Kidney capillary endothelial cell (primary cell): ENCODE data around the gene APLP2.
"Not testable (repeated sequence)": the region's sequence is repeated elsewhere in the genome, so short reads cannot be mapped to it uniquely, and the experiment has no call there.

Experiments used
- DNase-seq: peaks from one replicate; pipeline ENCODE4 v3.0.0-alpha.2; 2018; ENCODE audit warnings: low spot score

Gene APLP2

GRCh38 chr11:130148796-130149326 lies 79.2 kb downstream of the APLP2 start:
- DNase-seq, result no peak

DNA sequence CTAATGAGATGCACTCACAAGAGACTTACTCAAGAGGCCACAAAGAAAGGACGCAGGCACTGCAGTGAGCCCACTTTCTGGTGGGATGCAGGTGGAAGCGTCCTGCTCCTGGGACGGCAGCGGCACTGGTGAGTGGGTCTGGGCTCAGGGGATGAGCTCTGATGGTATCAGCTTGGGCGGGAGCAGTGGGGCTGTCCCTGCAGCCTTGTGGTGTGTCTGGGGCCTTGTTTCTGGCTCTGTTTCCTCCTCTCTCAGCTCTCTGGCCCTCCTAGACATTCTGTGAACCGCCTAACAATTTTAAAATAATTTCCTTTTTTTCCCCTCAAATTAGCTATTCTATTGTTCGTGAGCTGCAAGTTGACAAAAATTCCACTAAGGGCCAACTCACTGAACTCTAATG lies 81.1 kb downstream of the APLP2 start:
- no peak for DNase-seq

DNA sequence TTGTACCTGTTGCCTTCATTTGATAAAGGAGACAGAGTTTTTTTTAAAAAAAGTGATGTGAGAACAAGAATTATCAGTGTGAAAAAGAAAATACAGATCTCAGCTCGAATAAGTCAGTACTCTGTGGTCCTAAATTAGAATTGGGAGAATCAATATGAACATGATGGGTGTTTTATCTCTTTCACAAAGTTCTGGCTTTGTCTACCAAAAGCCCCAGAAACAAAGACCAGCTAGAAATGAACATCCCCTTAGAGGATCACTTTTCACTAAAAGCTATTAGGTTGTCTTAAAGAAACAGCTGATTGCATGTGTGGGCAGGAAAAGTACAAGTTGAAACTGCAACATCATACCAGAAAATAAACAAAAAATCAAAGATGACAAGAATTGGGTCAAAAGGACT lies 81.5 kb downstream of the APLP2 start:
- no peak for DNase-seq

DNA sequence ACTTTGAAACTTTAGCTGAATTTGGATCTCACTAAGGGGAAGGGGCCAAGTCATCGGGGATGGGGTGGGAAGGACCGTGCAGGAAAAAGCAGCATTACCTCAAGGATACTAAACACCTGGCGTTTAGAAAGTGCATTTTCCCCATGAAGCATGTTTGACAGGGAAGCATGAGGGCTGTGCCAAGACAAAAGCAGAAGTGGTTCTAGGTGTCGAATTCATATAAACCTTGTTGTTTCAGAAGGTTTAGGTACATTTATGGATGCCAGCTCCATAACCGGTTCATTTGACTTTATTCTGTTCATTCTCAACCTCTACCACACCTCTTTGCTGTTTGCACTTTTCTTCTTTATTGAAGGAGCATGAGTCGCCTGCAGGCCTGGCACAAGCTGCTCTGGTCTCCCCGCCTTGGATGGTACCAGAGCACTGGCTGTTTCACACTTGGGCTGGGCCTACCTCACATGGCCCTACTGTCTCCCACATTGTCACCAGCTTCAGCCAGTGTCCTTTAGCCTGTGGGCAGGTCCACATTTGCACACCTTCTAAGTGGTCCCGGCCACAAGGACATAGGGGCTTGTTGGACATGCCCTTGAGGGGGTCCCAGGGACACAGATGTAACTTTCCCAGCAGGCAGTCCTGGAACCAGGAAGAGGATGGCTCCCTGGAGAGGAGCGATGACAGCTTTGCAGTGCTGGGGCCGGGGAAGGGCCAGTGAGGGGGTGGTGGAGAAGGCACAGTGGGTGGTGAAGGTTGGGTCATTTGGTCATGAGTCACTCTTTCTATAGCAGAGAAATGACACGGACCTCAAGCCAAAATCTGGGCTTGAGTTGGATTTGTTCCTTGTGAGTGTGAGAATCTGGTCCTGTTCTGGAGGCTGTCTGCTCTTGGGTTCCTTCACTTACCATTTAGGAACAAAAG lies 86.7 kb downstream of the APLP2 start:
- no peak for DNase-seq

GRCh38 chr11:130157101-130157500 lies 87.4 kb downstream of the APLP2 start:
- DNase-seq, result no peak

DNA sequence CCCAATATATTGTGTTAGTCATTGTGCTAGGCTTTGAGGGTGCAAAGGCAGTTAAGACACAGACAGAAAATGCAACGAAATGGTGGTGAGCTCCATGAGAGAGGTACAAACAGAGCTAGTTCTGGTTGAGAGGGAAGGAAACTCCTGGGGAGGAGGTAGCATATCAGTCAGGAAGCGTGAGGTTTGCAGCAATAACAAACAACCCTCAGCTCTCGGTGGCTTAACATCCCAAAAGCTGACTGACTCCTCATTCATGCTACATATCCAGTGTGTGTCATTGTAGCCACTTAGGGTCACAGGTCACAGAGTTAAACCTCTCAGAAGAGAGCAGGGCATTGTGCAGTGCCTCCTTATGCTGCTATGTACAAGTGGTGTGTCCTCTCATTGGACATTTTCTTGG lies 88.1 kb downstream of the APLP2 start:
- DNase-seq, result no peak

DNA sequence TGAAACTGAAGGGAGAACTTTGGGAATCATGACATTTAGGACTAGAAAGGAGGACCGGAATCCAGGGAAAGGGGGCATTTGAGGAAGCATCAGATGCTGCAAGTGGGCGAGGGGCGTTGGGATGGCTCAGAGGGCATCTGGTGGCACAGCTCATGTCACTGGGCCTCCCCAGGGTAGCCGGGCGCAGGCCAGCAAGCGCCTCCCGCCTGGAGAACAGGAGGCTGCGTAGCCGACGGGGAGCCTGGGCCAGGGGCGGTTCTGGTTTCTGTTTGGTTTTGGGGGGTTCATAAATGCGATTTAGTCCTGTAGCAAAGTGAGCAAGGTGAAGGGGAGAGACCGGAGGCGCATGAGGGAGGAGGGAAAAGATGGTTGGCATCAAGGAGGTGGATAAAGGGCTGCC lies 89.4 kb downstream of the APLP2 start:
- no peak for DNase-seq

DNA sequence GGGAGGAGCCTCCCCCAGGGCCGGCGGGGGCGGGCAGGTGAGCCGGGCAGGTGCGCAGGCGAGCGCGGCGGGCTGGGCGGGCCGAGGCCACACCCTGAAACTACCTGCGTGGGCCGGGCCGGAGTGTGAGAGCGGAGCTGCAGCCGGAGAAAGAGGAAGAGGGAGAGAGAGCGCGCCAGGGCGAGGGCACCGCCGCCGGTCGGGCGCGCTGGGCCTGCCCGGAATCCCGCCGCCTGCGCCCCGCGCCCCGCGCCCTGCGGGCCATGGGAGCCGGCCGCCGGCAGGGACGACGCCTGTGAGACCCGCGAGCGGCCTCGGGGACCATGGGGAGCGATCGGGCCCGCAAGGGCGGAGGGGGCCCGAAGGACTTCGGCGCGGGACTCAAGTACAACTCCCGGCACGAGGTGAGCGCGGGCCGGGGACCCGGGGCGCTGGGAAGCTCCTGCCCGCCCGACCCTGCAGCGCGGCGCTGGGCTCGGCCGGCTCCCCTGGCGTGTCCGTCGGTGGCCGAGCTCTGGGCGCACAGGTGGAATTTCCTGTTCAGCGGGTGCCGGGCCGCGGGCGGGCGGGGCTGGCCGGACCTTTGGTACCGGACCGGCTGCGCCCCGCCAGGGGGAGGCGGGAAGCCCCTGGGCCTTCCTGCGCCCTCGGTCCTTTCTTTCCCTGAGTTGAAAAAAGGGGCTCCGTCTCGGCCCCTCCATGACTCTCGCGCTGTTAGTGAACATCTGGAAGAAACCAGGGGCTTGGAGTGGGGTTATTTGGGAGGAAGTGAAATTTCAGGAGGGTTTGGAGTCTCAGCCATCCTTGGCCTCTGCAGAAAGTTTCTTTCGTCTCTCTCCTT lies 90.2 kb downstream of the APLP2 start, which contains the start of gene ST14:
Gene ST14, plus strand, starts transcription at position 126 of the 841 bp plus-strand sequence. Its CDS starts 198 bp downstream, at position 324.
- DNase-seq, result no peak

GRCh38 chr11:130160498-130161155 lies 90.9 kb downstream of the APLP2 start:
- no peak for DNase-seq

DNA sequence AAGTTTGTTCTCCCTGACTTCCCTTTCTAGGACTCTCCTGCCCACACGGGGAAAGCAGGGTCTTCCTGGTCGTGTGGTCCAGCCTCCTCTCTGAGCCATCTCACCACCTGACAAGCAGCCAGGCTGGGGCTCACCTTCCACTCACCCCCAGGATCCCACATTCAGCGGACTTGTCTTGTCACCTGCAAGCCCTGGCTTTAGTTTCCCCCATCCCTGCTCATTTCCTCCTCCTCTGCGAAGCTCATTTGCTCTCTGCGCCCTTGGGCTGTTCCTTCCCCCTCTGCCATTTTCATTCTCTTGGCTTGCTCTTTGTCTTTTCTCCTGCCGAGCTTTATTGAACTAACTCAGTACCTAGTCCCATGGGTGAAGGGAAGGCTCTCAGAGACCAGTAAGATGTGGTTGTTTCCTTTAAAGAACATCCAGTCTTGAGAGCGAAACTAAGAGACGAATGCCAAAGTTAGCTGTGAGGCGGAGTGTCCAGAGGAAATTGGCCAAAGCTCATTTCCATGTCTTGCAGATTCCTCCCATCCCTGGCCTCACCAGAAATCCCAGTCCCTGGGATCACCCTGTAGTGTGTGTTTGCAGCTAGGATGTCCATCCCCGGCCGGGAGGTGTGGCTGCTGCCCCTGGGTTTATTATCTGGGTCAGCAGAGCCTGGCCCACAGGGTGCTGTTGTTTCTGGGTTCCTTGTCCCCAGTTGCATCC lies 91.9 kb downstream of the APLP2 start:
- DNase-seq, result no peak

GRCh38 chr11:130162733-130163132 lies 93.0 kb downstream of the APLP2 start:
- no peak for DNase-seq

DNA sequence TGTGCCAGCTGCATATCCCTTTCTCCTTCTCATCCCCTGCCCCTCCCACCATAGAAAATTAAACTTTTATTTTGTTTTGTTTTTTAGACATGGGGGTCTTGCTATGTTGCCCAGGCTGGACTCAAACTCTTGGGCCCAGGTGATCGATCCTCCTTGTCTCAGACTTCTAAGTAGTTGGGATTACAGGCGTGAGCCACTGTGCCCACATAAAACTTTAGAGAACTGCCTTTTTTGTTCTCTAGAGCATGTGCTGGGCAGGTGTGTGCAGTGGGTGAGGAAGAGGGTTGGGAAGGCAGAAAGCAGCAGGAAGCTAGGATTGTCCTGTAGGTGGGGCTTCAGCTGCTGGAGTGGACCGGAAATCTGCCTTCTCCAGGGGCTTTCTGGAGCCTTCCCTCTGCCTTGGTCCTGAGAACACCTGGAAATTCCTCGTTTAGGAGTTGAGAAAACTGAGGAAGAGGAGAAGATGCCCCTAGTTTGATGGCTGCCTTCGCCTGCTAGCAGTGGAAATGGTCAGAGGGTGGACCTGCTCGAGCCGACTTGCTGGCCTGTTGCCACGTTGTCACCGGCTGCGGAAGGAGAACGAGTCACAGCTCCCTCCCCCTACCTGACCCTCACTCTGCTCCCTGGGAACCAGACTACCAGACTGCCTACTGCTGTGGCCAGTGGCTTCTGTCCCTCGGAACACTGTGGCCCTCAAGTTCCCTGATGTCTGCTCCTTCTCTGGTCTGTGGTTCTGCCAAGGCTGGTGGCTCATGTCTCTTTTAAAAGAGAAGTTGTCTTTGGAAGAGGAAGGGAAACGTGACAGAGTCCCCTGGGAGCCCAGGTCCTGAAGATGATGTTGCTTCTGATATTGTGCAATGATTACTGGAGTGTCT lies 93.9 kb downstream of the APLP2 start:
- DNase-seq, result no peak

DNA sequence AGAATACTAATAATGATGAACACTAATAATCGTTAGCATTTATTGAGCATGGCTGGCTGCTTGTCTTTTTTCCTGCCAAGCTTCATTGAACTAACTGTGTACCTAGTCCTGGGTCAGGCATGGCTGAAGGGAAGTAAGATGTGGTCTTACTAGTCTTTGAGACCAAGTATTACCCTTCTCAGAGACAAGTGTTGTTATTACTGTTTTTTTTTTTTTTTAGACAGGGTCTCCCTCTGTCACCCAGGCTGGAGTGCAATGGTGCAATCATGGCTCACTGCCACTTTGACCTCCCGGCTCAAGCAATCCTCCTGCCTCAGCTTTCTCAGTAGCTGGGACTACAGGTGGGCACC lies 94.5 kb downstream of the APLP2 start:
- no peak for DNase-seq

GRCh38 chr11:130165601-130166456 lies 96.1 kb downstream of the APLP2 start:
- DNase-seq, result no peak

- DNase-seq, result peak; percentile 93
Measured at GRCh38 chr11:130166457-130166784, 96.7 kb downstream of the APLP2 start.

GRCh38 chr11:130167146-130167545 lies 97.5 kb downstream of the APLP2 start:
- DNase-seq, result no peak

DNA sequence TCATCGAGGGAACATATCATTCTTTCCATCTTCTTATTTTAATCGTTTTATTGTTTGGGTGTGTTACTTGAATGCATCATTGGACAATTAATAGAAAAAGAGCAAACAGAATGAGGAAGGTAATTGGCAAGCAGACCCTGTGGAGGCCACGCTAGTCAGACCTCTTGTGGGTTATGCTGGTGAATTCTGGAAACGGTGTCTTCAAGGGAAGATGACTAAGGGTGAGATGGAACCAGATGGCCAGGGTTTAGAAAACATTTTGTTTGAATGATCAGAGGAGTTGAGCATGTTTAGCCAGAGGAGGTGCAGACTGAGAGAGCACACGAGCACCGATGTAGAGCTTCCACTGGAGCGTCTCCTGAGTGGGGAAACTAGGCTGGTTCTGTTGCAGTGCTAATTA lies 98.4 kb downstream of the APLP2 start:
- DNase-seq, result no peak

GRCh38 chr11:130170345-130170744 lies 100.7 kb downstream of the APLP2 start:
- DNase-seq, result no peak

GRCh38 chr11:130171534-130171933 lies 101.8 kb downstream of the APLP2 start:
- no peak for DNase-seq

- DNase-seq, result not testable (repeated sequence)
Measured at GRCh38 chr11:130172001-130172400, 102.3 kb downstream of the APLP2 start.
